HUES64 (cell line): Measurements from ENCODE around the gene NXN.
"Not testable (repeated sequence)": the region's sequence is repeated elsewhere in the genome, so short reads cannot be mapped to it uniquely, and the experiment has no call there.

Experiments
- H3K27ac ChIP-seq: 2 replicates; pipeline ENCODE4 v1.7.0; 2013; ENCODE audit warnings: low read depth, low read length, inconsistent platforms
- H3K27me3 ChIP-seq: 2 replicates; pipeline ENCODE4 v1.6.1; 2013; ENCODE audit warnings: mild to moderate bottlenecking, low read length; ENCODE audit not compliant: insufficient read depth
- H3K36me3 ChIP-seq: 2 replicates; pipeline ENCODE4 v1.6.1; 2013; ENCODE audit warnings: mild to moderate bottlenecking, low read length; ENCODE audit not compliant: insufficient read depth
- H3K4me1 ChIP-seq: 2 replicates; pipeline ENCODE4 v1.6.1; 2013; ENCODE audit warnings: mild to moderate bottlenecking, low read length, moderate library complexity; ENCODE audit not compliant: insufficient read depth
- H3K4me3 ChIP-seq: 2 replicates; pipeline ENCODE4 v1.5.1; 2013; ENCODE audit warnings: mild to moderate bottlenecking, low read length, moderate library complexity
- H3K9ac ChIP-seq: 2 replicates; pipeline ENCODE4 v1.6.1; 2013; ENCODE audit warnings: mild to moderate bottlenecking, low read depth, low read length
- H3K9me3 ChIP-seq: 2 replicates; pipeline ENCODE4 v1.6.1; 2013; ENCODE audit warnings: low read depth, low read length; ENCODE audit not compliant: insufficient read depth
- WGBS: fragments of 150-250, 120-280 bp; methylation state at CpG from one replicate; pipeline ENCODE4 v1.1.7; 2013; ENCODE audit warnings: missing lambda C conversion rate; 5-methylcytosine and 5-hydroxymethylcytosine counted together

The NXN gene

GRCh38 chr17:781805-782731 lies 197.5 kb downstream of the NXN start, which contains the start of the genes GLOD4 and MRM3:
Gene GLOD4, minus strand, starts transcription at chr17:782280. Its CDS starts 25 bp downstream, at chr17:782255.
Gene MRM3, plus strand, starts transcription at chr17:782353. Its CDS starts 26 bp downstream, at chr17:782379.
- peak within 1 kb of the TSS; percentile 94 for H3K4me3 ChIP-seq
- H3K36me3 ChIP-seq: peaks cover 42% of the 10 kb centered on the region
- WGBS: under 1% methylated on average over 87 of the region's 87 CpGs

GRCh38 chr17:778096-778495 lies 201.5 kb downstream of the NXN start:
- WGBS: 98% methylated on average over 11 of the region's 11 CpGs
- H3K9ac ChIP-seq: no peak overlapping the region
- no peaks in the 10 kb centered on the region for H3K9me3 ChIP-seq
- no peak overlapping the region for H3K27ac ChIP-seq
- H3K4me1 ChIP-seq: no peaks in the 10 kb centered on the region
- H3K27me3 ChIP-seq: no peaks in the 10 kb centered on the region
- no peak overlapping the region for H3K4me3 ChIP-seq
- peaks cover 56% of the 10 kb centered on the region for H3K36me3 ChIP-seq

More at GRCh38 chr17:781805-782731, 197.5 kb downstream of the NXN start, which contains the start of the genes GLOD4 and MRM3:
- H3K27me3 ChIP-seq: no peaks in the 10 kb centered on the region
- peak within 1 kb of the TSS; percentile 89 for H3K27ac ChIP-seq
- H3K4me1 ChIP-seq: no peaks in the 10 kb centered on the region; the same call in 1 of the 2 replicates
- H3K9me3 ChIP-seq: no peaks in the 10 kb centered on the region
- peak within 1 kb of the TSS; percentile 92 for H3K9ac ChIP-seq

GRCh38 chr17:774313-774584 lies 205.3 kb downstream of the NXN start:
- H3K27ac ChIP-seq: no peak overlapping the region
- H3K4me3 ChIP-seq: no peak overlapping the region
- H3K4me1 ChIP-seq: no peaks in the 10 kb centered on the region
- no peak overlapping the region for H3K9ac ChIP-seq
- peaks cover 90% of the 10 kb centered on the region for H3K36me3 ChIP-seq
- WGBS: 91% methylated on average over 5 of the region's 5 CpGs
- H3K27me3 ChIP-seq: no peaks in the 10 kb centered on the region
- H3K9me3 ChIP-seq: no peaks in the 10 kb centered on the region

- H3K9ac ChIP-seq: no peak overlapping the region
- WGBS: 92% methylated on average over 14 of the region's 14 CpGs
- H3K9me3 ChIP-seq: no peaks in the 10 kb centered on the region
- H3K4me1 ChIP-seq: no peaks in the 10 kb centered on the region
- H3K27ac ChIP-seq: peak overlapping the region; percentile 19; the same call in 1 of the 2 replicates
- H3K36me3 ChIP-seq: peaks cover 93% of the 10 kb centered on the region
- no peaks in the 10 kb centered on the region for H3K27me3 ChIP-seq
- no peak overlapping the region for H3K4me3 ChIP-seq
These were observed 205.9 kb downstream of the NXN start for GRCh38 chr17:773467-774312.

GRCh38 chr17:773016-773415 lies 206.6 kb downstream of the NXN start:
- no peak overlapping the region for H3K9ac ChIP-seq
- no peaks in the 10 kb centered on the region for H3K4me1 ChIP-seq
- H3K9me3 ChIP-seq: no peaks in the 10 kb centered on the region
- no peak overlapping the region for H3K4me3 ChIP-seq
- H3K27ac ChIP-seq: no peak overlapping the region
- 100% methylated on average over 2 of the region's 5 CpGs for WGBS
- peaks cover 86% of the 10 kb centered on the region for H3K36me3 ChIP-seq
- H3K27me3 ChIP-seq: no peaks in the 10 kb centered on the region

- Histone ChIP-seq H3K36me3 (peaks cover 69% of the 10 kb centered on the region), H3K27me3 (no peaks in the 10 kb centered on the region)
- WGBS: 94% methylated on average over 3 of the region's 3 CpGs
These were observed 212.5 kb downstream of the NXN start for GRCh38 chr17:767076-767475.

GRCh38 chr17:760371-760770 lies 219.2 kb downstream of the NXN start:
- no peak overlapping the region for H3K4me3 ChIP-seq
- H3K9ac ChIP-seq: no peak overlapping the region
- WGBS: 96% methylated on average over 9 of the region's 9 CpGs
- peaks cover 73% of the 10 kb centered on the region for H3K36me3 ChIP-seq
- H3K4me1 ChIP-seq: no peaks in the 10 kb centered on the region
- H3K9me3 ChIP-seq: no peaks in the 10 kb centered on the region
- no peaks in the 10 kb centered on the region for H3K27me3 ChIP-seq
- H3K27ac ChIP-seq: no peak overlapping the region

More at GRCh38 chr17:767076-767475, 212.5 kb downstream of the NXN start:
- Histone ChIP-seq H3K4me3 (no peak overlapping the region), H3K4me1 (no peaks in the 10 kb centered on the region), H3K9ac (no peak overlapping the region), H3K9me3 (no peaks in the 10 kb centered on the region), H3K27ac (no peak overlapping the region)

GRCh38 chr17:759964-760363 lies 219.6 kb downstream of the NXN start:
- Histone ChIP-seq H3K4me1 (no peaks in the 10 kb centered on the region), H3K4me3 (no peak overlapping the region), H3K27me3 (no peaks in the 10 kb centered on the region), H3K27ac (no peak overlapping the region), H3K9ac (no peak overlapping the region), H3K9me3 (no peaks in the 10 kb centered on the region), H3K36me3 (peaks cover 69% of the 10 kb centered on the region)
- 89% methylated on average over 5 of the region's 5 CpGs for WGBS

GRCh38 chr17:756010-756567 lies 223.5 kb downstream of the NXN start:
- H3K27me3 ChIP-seq, H3K4me1 ChIP-seq, H3K9me3 ChIP-seq, H3K4me3 ChIP-seq, H3K27ac ChIP-seq: not testable (repeated sequence)
- Histone ChIP-seq H3K9ac (peak overlapping the region; percentile 43; the same call in 1 of the 2 replicates), H3K36me3 (peaks cover 40% of the 10 kb centered on the region)
- 83% methylated on average over 15 of the region's 15 CpGs for WGBS

GRCh38 chr17:755319-755961 lies 224.1 kb downstream of the NXN start:
- Histone ChIP-seq H3K36me3 (peaks cover 34% of the 10 kb centered on the region), H3K9ac (peak overlapping the region; percentile 43; the same call in 1 of the 2 replicates)
- H3K9me3 ChIP-seq, H3K27me3 ChIP-seq, H3K4me3 ChIP-seq, H3K4me1 ChIP-seq, H3K27ac ChIP-seq: not testable (repeated sequence)
- 97% methylated on average over 9 of the region's 9 CpGs for WGBS
